Hypothalamus (tissue), 51 donors: Measurements from ENCODE around the gene DDX1.
"Not testable (repeated sequence)": the region's sequence is repeated elsewhere in the genome, so short reads cannot be mapped to it uniquely, and the experiment has no call there.

ENCODE experiments used
- DNase-seq, 51 donors: peaks; one replicate each; lab custom pipeline; 2025; lab: John Stamatoyannopoulos, UW

The DDX1 gene

DNA sequence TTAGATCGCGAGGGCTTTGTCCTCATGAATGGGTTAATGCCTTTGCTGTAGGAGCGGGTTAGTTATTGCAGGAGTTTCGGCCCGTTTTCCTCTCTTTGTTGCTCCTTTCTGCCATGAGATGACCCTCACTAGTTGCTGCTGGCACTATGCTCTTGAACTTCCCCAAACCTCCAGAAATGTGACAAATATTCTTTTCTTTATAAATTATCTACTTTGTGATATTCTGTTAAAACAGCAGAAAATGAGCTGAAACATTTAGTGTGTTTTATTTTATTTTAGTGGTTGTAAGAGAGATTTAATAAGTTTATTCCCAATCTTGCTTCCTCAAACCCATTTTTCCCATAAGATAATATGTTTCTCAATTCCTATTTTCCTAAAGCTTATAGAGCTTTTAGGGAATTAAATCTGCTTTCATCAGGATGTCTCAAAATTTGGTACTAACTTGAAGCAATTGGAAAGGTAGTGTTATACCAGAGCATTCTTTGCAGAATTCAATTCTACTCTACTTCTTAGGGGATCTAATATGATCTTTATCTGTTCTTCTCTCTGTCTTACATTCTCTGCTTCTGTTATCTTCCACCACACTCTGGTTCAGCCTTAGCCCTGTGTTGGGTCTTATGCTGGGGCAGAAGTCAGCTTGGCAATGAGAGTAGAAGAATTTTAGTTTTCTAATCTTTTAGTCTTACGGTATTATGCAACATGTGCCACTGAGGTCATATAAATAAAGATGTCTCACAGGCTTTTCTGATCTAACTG is 23.1 kb downstream of the DDX1 start:
- no peak for DNase-seq

DNA sequence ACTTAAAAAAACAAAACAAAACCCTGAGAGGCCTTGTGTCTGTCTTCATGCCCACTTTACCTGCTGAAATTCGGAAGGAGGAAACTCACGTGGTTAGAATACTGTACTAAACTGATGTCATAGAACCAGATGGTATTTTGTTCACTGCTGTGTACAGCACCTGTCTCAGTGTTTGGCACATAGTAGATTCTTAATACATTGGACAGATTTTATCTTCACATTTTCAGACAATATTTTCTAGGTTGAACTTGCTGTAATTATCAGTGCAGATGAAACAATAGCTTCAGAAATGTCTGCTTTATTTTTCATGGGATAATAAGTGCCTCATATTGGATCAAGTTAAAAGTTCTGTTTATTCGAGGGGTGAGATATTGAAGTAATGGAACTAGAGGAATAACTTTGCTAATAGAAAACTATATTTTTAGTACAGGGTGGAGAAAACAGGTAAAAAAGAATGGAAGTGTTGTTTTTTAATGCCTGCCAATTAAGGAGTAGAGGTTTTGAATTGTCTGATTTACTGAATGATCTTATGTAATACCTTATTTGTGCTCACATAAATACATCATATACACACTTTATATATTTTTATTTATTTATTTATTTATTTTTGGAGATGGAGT is 23.7 kb downstream of the DDX1 start:
- DNase-seq: no peak

DNA sequence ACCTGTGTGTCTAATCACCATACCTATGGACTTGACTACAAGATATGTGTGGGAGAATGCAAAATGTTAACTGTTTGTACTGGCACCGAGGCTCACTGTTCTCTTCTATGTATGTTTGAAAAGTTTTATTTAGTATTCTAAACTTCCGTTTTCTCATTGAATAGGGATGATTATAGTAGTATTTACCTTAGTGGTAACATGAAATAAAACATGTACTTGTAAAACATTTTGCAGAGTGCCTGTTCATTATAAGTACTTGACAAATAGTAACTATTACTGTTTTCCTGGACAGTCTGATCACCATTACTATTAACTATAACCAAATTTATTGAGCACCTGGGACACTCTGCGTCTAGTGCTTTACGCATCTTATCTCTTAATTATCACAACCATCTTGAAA is 24.8 kb downstream of the DDX1 start:
- no peak for DNase-seq

DNA sequence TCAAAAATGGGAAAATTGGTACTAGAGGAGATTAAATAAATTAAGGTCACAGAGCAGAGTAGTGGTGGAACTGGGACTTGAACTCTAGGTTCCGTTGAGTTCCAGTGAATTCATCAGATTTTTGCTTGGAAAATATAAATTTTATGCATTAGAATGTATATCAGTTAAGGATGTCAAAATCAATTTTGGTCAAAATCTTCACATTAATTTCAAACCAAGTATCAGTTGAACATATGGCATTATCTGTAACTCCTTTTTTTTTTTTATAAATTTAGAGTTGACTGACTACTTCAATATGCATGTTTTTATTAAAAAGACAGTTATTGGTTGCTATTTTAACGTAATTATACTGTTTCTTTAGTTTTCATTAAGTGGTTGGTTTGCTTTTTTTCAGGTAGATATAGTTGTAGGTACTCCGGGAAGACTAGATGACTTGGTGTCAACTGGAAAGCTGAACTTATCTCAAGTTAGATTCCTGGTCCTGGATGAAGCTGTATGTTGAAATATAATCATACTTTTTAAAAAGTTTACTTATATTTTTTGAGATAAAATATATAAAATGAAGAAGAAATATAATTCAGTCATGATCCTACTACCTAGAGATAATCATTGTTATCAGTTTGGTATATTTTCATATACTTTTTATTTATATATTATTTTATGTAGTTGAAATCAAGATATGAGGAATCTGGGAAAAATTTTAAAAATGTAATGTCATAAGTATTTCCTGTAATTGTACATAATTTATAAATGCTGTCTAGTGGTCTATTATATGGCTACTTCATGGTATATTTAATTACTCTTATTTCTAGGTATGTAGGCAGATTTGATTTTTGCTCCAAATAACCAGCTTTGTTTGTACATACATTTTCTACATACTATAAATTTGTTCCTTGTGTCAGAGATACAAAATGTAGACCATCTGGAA is 25.4 kb downstream of the DDX1 start:
- DNase-seq: no peak

DNA sequence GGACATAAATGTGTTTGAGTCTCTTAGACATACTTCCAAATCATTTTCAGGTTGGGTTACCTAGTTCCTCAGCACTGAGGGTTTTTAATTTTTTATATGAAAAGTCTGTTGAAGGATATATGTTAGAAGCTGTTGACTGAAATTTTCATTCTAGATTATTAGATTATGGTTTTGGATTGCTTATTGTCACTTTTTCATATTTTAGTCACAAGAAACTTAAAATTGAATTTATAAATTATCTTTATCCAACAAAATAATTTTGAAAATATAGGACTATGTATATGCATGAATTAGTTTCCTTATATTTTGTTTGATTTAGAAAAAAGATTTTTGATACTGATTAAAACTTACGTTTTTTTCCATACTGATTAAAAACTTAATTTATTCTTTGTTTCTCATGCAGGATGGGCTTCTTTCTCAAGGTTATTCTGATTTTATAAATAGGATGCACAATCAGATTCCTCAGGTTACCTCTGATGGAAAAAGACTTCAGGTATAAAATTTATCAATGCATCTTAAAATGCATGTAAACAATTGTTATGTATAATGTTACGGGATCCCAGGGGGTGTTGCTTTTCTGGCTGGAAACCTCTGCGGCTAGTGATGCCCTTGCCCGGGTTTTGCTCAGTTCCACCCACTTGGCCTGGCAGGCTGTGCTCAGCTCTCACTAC is 26.2 kb downstream of the DDX1 start:
- DNase-seq: no peak

DNA sequence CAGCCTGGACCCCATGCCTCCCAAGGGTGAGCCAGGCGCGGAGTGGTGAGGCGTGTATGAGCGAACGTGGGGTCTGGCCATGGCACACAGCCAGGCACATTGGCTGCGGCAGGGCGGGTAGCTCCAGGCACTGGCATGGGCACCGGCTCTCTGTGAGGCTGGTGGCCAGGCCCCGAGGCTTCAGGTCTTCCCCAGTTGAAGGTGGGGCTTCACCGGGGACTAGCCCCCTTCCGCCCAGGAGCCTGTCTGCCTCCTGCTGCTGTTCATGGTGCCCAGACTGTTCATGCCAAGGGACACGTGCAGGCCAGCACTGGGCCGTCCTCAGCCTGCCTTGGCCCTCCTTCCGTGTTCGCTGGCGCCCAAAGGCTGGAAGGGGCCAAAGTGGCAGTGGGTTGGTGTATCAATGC is 26.8 kb downstream of the DDX1 start:
- DNase-seq: no peak

DNA sequence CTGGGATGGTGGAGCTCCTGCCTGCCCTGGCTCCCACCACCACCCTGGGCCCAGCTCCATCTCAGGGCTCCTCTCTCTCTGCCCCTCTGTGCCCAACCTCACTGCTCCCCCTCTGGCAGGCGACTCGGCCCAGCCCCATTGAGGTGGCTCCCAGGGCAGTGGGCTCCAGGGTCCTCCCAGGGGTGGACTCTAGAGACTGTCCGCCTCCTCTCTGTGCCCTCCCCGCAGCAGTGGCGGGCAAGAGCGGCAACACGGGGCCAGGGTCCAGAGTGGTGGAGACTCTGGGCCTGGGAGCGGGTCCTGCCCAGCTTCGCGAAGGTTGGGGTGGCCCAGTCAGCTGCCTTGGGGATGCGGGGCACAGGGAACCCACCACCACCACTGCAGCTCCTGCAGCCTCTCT is 27.4 kb downstream of the DDX1 start:
- DNase-seq: no peak

DNA sequence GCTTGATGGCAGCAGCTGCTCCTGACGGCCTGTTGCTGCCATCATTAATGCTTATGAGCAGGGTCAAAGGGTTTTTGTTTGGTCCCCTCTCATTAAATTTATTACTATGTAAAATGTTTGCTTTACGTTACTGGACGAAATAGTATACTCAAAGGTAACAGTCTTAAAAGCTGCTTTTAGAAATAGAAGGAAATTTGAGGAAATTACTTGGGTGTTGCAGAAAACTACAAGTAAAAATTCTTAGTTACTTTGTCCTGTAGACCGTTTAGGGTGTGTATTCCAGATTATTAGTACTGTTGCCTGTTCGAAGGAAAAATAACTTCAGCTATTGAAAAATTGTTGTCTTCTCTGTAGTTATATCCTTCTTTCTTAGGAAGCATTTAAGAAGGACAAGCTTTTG is 27.8 kb downstream of the DDX1 start:
- no peak for DNase-seq

DNA sequence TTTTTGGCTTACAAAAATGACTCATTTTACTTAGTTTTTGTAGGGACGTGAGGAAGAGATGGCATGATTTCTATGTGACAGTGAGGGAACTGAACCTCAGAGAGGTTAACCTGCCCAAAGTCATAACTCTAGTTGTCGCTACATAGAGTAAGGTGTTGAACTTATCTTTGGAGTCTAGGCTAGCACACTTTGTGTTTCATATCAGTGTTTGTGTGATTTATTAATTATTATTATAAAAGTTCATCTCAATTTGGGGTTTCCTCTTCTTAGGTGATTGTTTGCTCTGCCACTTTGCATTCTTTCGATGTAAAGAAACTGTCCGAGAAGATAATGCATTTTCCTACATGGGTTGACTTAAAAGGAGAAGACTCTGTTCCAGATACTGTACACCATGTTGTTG is 28.3 kb downstream of the DDX1 start:
- DNase-seq: no peak

DNA sequence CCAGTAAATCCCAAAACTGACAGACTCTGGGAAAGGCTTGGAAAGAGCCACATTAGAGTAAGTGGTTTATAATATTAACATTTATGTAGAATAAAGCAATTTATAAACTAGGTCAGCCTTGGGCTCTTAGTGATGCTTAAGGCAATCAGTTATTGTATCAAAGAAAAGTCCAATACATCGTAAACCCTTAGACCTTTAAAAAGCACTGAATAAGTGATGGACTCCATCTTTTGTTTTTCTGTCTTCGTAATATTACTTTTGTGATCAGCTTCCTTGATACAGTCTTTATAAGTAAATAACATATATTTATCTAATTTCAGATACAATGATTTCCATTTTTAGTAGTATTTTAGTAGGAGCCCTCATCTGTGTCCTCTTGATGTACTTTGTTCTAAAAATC is 28.7 kb downstream of the DDX1 start:
- no peak for DNase-seq

DNA sequence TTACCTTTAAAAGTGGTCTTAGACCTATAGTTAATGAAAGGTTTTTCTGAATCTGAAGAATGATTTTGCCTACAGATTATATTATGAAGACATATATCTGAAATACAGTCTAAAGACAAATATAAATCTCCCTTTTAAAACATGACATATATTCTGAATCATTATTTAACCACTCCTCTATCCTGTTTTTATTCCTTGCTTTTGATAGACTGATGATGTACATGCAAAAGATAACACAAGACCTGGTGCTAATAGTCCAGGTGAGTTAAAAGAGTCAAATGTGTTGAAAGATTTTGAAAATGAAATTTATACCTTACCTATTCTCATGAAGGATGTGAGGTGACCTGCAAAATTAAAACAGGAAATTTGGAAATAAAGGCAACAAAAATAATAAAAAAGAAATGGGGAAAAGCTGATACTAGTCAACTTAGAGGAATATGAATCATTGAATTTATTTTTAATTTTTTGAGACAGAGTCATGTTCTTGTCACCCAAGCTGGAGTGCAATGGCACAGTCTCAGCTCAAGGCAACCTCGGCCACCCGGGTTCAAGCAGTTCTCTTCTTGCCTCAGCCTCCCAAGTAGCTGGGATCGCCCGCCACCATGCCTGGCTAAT is 29.3 kb downstream of the DDX1 start:
- no peak for DNase-seq

DNA sequence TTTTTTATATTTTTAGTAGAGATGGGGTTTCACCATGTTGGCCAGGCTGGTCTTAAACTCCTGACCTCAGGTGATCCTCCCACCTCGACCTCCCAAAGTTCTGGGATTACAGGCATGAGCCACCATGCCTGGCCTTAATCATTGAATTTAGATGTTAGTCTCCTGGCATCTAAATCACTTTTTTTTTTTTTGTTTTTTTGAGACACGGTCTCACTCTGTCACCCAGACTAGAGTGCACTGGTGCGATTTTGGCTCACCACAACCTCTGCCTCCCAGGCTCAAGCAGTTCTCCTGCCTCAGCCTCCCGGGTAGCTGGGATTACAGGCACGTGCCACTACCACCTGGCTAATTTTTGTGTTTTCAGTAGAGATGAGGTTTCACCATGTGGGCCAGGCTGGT is 29.8 kb downstream of the DDX1 start:
- not testable (repeated sequence) for DNase-seq

DNA sequence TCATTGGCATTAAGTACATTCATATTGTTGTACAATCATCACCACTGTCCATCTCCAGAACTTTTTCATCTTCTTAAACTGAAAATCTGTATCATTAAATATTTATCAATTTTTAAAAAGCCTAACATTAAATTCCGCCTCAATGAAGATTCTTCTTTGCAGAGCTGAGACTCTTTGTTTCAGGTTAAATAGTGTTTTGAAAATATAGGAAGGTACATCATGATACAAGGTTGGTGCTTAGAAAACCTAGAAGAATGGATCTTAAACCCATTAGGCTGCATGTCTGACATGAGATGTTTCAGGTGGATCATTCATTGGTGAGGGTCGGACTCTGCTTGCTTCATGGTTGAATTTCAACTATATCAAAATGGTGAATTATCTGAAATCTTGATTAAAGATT is 30.5 kb downstream of the DDX1 start:
- DNase-seq: no peak

DNA sequence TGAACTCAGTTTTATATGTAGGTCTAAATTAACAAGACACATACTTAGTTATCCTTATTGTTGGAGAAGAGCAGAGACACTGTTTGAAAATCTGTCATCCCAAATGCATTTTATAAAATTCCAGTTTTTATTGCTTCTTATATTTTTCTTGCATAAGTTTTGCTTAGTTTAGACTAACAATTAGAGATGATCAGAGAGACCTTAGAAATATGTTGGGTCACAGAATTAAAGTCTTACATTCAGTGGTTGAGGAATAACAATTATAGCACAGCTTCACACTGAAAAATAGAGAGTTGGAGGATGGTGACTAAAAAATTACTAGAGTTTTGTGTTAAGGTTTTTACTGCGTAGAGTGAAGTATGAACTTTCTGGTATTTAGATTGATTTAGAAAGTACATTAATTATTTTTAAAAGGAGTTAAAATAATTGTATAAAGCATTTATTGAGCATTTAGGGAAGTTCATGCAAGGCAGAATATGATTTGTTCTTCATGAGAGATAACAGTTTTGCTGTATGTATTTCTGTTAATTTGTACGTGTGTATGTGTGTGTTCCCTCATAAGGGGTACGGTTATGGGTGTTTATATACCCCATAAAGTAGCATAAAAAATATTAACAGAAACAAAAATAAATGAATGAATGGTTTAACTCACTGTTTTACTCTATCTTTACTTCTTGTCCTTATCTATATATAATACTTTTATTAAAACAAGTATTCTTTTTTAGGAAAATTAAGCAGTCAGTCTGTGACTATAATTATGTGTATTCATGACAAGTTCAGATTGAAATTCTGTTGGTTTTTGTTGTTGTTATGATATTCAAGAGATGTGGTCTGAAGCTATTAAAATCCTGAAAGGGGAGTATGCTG is 31.2 kb downstream of the DDX1 start:
- DNase-seq: no peak

DNA sequence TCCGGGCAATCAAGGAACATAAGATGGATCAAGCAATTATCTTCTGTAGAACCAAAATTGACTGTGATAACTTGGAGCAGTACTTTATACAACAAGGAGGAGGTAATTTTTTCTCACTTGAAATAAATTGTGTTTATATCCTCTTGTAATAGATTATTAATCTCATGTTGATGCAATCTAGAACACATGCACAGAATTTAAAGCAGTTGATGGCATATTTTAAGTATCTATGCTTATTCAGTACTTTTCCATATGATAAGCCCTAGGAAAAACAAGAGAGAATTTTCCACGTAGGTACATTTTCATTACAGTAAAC is 31.8 kb downstream of the DDX1 start:
- no peak for DNase-seq

DNA sequence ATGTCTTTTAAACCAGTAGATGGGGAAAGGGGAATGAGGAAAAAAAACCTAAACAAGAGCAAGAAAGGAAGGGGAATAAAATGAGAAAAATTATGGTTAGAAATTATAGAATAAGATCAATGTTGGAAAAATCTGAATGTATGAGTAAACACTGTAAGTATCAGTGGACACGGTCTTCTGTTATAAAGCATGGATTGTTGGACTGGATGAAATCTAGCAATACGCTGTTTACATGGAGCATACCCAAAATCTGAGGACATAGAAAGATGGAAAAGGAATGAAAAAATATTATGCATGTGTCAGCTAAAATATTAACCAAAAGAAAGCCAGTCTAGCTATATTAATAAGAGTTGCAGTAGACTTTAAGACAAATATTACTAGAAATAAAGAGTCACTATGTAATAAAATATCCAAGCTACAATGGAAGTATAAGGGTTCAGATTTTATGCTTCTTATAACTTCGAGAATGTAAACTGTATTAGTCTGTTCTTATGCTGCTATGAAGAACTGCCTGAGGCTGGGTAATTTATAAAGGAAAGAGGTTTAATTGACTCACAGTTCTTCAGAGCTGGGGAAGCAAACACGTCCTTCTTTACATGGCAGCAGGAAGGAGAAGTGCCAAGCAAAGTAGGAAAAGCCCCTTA is 32.4 kb downstream of the DDX1 start:
- DNase-seq: no peak

DNA sequence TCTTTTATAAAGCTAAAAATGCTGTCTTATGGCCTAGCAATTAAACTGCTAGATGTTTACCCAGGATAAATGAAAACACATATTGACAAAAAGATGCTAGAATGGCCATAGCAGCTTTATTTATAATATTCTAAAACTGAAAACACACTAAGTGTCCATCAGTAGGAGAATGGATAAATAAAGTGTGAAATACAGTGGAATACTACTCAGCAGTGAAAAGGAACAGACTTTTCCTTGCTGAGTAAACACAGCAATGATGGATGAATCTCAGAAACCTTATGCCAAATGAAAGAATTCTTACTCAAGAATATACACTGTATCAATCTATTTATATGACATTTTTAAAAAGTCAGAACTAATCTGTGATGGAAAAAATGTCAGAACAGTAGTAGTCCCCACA is 33.2 kb downstream of the DDX1 start:
- DNase-seq: no peak

DNA sequence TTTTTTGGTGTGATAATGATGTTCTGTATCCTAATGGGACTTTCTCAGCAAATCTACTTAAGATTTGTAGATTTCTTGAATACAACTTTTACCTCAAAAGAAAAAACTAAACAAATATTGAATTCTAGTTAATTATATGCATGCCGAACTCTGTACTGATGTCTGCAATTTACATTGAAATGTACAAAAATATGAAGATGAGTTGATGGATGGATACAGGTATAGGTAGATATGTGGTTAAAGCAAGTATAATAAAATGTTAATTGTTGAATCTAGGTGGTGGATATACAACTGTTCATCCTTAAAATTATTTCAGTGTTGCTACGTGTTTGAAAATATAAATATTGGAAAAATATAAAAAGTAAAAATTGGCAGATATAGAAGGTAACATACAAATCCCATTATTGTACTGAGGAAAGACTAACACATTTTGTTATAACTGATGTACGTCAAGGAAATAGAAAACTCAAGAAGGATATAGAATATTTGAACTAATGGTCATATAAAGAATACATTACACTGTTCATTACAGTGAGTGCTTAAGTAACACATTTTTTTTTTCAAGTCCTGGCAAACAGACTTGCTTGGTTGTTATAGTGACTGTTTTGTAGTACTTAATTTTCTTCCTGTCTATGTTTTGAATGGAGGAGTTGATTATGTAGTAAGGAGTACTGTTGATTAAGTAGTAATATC is 33.8 kb downstream of the DDX1 start:
- DNase-seq: no peak

DNA sequence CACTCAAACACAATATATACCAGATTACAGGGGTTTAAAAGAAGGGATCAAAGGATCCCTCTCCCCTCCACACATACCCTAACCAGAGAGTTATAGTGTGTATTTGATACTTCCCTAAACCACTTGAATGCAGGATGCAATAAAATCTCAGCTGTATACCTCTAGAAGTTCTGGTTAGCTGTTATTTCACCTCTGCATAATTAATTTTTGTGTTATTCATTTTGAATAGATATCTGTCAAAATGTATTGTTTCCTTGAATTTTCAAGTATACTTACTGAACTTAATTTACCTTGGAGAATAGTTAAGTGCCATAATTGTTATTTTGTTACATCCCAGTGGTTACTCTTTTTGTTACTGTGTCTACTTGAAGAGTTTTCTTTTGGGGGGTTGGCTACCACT is 34.5 kb downstream of the DDX1 start:
- DNase-seq: no peak
